HG03354 (cell line): ENCODE results near the gene AURKAIP1.
A peak's percentile ranks its signal among the peaks of the same experiment; 100 is the strongest.

Source experiments
- ATAC-seq: cut with Tn5 transposase; IDR thresholded peaks from one replicate; pipeline ENCODE4 v1.9.1; 2021; ENCODE audit warnings: mild to moderate bottlenecking; ENCODE audit not compliant: unreplicated experiment, poor library complexity, severe bottlenecking

Gene AURKAIP1

DNA sequence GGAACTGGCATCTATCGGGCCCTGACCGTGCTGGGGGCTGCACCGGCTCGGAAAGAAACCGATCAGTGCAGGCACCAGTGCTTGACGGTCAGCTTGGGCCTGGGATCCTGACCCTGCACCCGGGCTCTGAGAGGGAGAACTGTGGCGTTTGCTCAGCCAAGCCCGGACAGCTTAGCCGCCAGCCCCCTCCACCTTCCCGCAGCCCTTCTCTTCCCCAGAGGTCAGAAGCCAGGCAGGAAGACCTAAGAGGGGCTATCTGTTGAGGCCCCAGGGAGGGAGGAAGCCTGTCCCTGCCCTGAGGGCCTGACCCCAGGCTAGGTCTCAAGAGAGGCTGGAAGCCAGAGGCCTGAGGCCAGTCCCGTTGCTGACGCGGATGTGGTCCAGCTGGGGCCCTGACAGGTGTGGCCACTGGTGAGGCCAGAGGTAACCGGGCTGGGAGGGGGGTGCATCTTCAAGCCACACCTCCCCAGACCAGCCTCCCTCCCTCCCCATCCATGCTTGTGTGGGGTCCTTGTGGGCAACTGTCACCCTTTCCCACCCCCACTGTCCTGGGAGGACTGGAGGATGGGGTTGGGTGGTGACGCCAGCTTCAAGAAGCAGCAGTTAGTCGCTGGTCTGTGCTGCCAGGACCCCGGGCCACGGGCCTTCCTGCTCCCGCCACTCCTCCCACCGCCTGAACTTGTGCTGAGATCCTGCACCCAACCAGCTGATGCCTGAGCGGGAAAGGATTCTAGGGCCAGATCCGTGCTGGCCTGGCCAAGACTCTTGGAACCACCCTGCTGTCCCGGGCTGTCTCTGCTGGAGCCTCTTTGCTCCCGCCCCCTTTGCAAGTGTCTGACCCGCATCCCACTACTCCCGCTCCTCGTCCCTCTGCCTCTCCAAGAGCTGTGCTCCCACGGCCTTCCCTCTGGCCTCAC, 23.2 kb downstream of the AURKAIP1 start:
- ATAC-seq, result no peak

DNA sequence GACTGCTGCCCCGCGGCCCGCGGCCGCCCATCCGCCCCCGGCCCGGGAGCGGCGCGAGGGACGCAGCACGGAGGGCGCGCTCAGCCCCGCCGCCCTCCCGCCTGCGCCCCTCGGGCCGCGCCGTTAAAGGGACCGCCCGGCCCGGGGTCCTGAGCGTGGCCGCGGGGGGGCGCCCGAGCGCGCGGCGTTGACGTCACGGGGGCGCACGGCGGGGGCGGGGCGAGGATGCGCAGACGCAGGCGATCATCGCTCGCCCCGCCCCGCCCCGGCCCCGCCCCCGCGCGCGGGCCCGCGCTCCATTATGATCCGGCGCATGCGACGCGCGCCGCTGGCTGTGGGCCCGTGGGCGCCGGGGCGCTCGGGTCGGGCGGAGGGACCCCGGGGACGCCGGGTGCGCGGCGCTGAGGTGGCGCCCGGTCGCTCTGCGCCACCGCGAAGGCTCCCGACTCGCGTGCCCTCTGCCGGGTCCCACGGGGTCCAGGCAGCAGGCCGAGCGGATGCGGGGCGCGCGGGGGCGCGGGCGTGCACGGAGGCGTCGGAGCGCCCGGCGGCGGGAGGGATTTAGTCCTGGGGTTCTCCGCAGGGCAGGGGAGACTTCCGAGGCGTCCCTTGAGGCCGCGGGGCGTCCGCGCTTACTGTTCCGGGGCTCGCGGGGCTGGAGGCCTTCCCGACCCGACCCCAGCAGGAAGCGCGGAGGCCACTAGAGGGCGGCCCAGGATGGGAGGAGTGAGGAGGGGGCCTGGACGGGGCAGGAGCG, 25.6 kb downstream of the AURKAIP1 start, which contains the start of gene DVL1:
DVL1 (minus strand) TSS at position 163 of the 757 bp plus-strand sequence. CDS start 353 bp downstream, outside the sequence.
- peak; percentile 64 for ATAC-seq

DNA sequence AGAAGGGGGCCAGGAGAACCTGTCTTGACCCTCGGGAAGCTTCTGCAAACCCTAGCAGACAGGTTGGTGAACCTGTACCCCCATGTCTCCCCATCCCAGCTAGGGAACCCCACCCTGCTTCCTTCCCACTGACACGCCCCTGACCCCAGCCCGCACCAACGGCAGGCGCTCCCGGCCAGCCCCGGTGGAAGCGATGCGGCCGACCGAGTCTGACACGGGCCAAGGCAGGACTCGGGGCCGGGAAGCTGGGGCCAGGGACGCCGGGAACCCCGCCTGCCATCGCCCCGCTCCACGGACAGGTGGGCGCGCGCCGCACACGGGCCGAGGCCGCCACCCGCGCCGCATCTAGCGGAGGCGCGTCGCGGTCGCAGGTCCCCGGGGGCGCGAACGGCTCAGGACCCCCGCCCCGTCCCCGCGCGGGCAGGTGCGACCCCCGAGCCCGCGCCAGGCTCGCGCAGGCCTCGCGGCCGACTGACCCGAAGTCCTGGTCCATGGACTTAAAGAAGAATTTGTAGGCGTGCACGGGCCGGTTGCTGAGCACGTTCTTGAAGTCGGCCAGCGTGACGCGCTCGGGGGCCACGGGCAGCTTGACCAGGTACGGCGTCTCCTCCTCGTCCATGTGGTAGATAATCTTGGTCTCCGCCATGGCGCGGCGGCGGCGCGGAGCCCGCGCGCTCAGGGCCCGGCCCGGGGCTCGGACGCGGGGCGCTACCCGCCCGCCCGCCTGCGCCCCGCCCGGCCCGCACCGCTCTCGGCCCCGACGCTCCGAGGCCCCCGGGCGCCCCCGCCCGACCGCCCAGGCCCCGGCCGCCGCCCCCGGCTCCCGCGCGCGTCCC, 26.4 kb downstream of the AURKAIP1 start:
- ATAC-seq, result peak; percentile 24

DNA sequence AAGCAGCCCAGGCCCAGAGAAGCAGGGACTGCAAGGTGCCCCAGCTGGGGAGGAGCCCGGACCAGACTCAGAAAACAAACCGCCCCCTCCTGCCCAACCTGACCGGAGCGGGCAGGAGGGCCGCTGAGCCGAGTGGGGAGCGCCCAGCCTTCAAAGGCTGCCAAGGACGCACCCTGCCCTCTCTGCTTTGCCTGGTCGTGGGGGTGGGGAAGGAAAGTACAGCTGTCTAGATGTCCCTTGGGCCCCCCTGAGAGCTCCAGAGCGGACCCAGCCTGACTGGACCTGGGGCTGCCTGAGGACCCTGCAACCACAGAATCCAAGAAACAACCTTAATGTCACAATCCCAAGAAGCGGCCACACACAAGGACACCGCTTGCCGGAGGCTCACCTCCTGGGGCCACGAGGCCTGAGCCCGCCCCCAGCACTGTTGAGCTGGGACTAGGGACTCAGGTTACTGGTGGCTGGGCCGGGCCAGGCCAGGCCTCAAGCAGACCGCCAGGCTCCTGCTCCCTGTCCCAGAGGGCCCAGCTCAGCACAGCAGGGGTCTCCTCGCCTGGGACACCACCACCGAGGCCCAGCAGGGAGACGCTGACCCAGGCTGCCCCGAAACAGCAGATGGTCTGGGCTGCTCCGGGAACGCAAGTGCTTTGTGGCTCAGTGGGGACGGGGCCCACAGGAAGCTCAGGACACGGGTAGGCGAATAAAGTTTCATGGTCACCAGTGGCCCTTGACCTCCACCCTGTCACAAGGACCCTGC, 27.2 kb downstream of the AURKAIP1 start:
- ATAC-seq, result no peak

DNA sequence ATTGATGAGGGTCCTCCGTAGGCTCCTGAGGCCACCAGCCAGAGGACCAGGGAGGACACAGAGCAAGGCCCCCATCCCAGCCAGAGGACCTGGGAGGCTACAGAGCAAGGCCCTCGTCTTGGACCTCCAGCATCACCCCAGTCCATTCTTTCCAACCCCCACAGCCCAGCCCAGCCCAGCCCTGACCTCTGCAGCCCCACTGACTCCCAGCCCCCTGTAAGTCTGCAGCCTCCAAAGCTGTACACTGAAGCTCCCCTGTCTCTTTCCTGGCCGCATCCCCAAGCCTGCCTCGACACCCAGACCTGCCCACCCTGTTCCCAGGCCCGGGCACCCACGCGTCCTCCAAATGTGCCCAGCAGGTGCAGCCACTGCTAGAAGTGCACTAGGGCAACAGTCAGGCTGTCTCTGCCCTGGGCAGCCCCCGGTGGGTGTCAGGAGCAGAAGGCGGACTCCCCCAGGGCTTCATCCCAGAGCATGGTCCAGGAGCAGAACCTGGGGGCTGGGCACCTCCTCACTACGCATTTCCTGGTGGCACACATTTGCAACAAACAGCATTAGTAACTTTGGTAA, 27.9 kb downstream of the AURKAIP1 start:
- ATAC-seq, result no peak

DNA sequence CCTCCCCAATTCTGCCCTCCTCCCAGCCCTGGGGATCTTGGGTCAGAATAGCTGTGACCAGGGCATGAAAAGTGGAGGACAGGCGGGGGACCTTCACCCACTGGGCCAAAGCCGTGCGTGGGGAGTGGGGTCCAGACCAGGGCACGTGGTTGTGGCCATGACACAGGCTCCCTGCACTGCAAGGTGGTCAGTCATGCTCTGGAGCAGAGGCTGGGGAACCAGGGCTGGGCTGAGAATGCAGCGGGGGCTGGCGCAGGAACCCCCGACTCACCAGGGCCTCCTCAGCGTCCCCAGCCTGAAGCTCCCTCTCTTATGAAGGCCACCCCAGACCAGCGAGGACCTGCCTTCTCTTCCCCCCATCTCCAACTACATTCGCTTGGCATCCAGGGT, 28.5 kb downstream of the AURKAIP1 start:
- no peak for ATAC-seq

DNA sequence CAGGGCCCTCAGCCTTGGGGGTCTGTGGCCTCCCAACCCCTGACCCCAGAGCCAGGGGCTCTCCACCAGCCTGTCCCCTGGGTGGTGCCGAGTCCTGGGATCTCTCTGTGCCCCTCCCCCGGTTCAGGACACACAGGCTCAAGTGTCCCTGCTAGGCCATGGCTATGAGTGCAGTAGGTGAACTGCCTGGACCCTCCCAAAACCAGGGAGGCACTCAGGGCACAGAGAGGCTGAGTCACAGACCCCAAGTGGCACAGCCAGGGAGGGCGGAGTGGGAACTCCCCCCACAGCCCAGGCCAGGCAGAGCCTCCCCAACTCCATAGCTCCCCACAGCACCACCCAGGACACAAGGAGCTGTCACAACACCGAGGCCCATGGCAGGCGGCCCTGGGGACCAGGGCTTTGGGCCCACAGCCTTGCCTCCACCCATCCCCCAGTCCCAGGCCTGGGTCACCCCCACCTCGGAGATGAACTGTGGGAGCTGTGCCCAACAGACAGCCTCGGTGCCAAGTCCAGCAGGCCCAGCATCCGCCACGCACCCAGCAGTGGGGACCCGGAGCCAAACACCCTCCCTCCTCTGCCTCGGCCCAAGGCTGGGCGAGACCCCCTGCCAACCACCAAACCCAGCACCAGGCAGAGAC, 29.0 kb downstream of the AURKAIP1 start:
- no peak for ATAC-seq

DNA sequence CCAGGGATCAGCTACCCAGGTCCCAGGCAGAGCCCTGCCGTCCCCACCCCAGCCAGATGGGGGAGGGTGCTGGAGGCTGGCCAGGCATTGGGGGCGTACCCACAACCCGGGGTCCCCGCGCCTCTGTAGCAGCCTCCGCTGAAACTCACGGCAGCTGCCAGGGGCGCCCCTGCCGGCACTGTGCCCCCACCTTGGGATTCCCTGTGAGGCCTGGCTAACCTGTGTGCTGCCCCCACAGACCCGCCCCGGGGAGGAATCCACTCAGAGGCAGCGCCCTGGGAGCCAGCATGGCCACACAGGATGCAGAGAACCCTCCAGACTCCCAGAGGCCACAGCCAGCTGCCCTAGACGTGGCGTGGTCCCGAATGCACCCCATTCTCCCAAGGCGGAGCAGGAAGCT, 29.6 kb downstream of the AURKAIP1 start:
- ATAC-seq, result no peak

DNA sequence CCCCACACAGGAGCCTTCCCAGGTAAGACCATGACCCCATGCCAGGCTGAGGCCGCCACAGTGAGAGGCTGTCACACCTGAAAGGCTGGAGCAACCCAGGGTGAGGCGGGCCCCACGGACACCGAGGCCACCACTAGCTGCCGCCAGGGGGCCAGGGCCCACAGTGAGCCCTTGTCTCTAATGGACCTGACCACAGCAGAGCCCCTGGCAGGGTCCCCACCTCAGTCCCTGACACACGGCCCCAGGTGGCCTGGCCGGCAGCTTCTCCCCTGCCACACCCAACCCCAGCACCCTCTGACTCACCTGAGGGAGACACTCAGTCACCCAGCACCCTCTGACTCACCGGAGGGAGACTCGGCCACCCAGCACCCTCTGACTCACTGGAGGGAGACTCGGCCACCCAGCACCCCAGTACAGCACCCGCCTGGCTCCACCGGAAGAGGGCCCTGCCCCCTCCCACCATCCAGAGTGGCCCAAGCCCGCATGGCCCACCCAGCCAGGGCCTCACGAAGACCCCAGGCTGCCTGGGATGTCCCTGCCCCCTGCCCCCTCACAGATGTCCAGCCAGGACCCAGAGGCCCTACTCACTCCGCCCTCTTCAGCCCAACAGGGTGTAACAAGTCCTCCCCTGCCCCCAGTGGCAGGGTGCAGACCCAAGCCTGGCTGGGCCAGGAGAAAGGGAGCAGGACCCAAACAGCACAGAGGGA, 30.2 kb downstream of the AURKAIP1 start:
- ATAC-seq, result no peak

DNA sequence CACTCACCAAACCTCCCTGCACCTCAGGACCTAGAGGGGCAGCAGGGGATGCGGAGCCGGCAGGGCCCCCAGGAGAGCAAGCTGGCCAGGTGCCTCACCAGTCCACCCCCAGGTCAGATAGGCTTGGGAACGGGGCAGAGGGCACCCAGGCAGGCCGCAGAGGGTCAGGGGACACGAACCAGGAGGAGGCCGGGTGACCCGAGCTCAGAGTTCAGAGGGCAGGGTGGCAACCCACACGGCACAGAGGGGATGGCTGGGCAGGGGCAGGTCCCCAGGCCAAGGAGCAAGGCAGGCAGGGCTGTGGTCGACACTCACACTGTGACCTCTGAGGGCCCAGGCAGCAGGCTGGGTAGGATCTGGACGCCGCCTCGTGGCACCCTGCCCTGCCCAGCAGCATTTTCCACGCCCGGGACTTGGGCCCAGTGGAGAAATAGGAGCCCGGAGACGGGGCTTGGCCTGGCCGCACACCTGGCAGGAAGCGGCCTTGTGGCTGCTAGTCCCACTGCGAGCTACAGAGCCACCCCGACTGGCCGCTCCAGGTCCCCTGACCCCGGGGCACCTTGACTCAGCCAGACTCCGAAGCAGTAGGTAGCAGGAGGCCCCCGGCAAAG, 31.1 kb downstream of the AURKAIP1 start:
- no peak for ATAC-seq

DNA sequence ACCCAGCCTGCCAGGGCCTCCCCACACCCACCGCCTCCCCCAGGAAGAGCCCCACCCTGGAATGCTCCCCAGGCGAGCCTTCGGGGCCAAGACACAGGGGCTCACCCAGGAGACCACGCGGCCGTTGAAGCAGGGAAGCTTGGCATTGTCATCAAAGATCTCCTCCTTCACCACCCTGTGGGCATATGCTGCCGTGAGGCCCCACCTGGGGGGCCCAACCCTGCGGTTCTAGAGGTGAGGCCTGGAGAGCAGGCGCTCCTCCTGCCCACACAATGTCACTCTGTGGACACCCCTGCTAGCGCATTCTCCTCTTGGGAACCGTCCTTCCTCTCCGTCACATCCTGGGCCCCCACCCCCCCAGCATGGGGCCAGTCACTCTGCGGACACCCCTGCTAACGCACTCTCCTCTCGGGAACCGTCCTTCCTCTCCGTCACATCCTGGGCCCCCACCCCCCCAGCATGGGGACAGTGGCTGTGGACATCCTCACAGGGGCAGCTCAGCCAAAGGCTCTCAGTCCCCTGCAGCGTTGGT, 32.4 kb downstream of the AURKAIP1 start:
- no peak for ATAC-seq

DNA sequence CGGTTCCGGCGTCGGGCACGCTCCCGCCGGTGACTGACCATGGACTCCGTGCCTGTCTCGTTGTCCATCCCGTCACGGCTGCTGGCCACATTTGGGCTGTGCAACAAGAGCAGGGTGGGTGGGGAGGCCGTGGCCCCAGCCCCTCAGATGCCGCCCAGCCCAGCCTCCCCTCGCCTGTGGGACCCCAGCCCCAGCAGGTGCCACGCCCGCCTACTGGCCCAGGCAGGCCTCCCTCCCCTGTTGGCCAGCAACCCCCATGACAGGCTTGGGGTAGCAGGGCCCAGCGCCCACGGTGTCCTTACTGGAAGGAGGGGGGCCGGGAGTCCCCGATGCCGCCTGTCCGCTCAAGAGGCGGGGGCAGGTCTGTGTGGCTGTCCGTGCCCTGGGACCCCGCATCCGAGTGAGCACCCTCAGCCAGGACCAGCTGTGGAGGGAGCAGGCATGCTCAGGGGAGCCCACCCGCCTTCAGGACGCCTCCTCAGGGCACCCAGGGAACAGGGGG, 32.9 kb downstream of the AURKAIP1 start:
- ATAC-seq, result no peak

DNA sequence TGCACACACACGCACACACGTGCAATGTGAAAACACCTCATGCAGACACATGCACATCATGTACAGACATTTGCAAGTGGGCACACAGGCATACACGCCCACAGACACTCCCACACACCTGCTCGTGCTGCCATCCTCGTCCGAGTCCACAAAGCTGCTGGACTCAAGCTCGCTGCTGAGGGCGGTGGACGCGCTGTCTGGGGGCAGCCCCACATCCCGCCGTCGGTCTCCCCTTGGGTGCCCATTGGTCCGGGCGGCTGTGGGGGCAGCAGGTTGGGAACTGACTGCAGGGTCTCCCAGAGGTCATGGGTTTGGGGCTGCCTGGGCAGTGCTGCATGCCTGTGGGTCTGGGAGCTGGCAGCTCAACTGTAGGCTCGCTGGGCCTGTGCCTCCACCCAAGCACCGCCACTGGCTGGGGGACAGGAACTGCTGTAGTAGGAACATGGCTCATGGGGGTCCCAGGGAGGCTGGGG, 33.4 kb downstream of the AURKAIP1 start:
- no peak for ATAC-seq

DNA sequence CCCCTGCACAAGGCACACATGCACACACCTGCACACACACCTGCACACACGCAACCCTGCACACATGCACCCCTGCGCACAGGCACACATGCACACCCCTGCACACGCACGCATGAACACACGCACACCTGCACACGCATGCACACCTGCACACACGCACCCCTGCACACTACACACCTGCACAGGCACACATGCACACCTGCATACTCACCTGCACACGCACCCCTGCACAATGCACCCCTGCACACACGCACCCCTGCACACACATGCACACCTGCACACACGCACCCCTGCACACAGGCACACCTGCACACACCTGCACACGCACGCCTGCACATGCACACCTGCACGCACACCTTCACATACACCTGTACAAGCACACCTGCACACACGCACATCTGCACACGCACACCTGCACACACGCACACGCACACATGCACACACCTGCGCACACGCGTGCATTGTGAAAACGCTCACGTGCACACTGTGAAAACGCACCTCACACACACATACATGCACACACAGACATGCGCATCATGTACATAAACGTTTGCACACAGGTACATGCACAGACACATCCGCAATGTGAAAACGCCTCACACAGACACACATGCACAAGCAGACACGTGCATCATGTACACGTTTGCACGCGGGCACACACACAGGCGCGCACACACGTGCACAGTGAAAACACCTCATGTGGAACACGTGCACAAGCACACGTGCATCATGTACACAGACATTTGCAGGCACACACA, 34.0 kb downstream of the AURKAIP1 start:
- no peak for ATAC-seq

DNA sequence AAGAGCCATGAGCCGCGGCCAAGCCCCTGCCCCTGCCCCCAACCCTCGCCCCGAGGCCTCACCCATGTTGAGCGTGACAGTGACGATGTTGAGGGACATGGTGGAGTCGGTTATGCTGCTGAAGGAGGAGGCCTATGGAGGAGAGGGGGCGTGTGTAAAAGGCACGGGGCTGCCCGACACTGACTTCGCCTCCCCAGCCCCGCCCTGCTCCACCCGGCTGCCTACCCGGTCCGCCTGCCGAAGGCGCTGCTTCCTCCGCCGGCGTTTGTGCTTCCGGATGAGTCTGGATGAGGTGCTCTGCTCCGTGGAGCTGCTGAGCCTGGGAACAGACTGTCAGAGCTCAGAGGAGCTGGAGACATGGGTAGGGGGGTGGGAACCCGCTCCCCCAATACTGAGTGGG, 34.8 kb downstream of the AURKAIP1 start:
- no peak for ATAC-seq

DNA sequence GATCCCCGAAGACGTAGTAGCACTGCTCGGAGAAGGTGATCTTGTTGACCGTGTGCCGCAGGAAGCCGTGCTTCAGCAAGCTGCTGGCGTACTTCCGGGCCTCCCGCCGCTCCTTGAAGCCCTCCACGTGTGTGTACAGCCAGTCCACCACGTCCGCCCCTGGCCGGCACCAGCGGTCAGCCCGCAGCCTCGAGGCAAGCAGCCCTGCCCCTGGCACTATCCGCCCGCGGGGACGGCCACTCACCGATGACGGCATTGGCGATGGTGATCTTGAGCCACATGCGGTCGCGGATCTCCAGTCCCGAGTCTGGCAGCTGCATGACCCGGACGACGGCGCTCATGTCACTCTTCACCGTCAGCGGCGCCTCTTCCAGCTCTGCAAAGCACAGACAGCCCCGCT, 36.7 kb downstream of the AURKAIP1 start:
- no peak for ATAC-seq
